PC-3 (cell line): ENCODE results near the gene IGSF9B. TPM values are rescaled to one million over a fixed set of nuclear protein-coding genes. Genes with fewer than 3 reads are reported as not detected.

Source experiments
- ATAC-seq: fragments of 200-7000 bp; cut with Tn5 transposase; 2 replicates; pipeline ENCODE4 v1.9.1; 2020; ENCODE audit warnings: mild to moderate bottlenecking, moderate library complexity
- BruUV-seq: library from RNA; stranded (reverse); fragments of 400-500 nt; replicated peaks from 2 replicates; lab custom pipeline; 2021; lab: Mats Ljungman, UMichigan
- CTCF ChIA-PET: fragments of 300-600 bp; sonication (Branson Sonifier 250); formaldehyde crosslinking; loops from one replicate; lab custom pipeline; 2022; ENCODE audit warnings: antibody characterized with exemption; lab: Charles Lee
- POLR2A ChIA-PET: fragments of 300-600 bp; sonication (Branson Sonifier 250); formaldehyde crosslinking; loops from one replicate; lab custom pipeline; 2022; ENCODE audit warnings: antibody characterized with exemption; ENCODE audit not compliant: unreplicated experiment; lab: Charles Lee
- DNase-seq: peaks from one replicate; pipeline ENCODE4 v3.0.0-alpha.2; 2015
- H2AFZ ChIP-seq: fragments of 300-600 bp; sonication (generic); 2 replicates; pipeline ENCODE4 v1.6.0; 2016; ENCODE audit warnings: antibody characterized with exemption, low read length
- H3F3A ChIP-seq: fragments of 300-600 bp; sonication (generic); one replicate; pipeline ENCODE4 v1.6.0; 2017; ENCODE audit warnings: antibody characterized with exemption, low read length, control low read depth, mild to moderate bottlenecking; ENCODE audit not compliant: unreplicated experiment
- H3K27ac ChIP-seq: fragments of 300-600 bp; sonication (generic); 2 replicates; pipeline ENCODE4 v1.5.1; 2016; ENCODE audit warnings: mild to moderate bottlenecking, low read length
- H3K27me3 ChIP-seq: fragments of 300-600 bp; sonication (generic); 2 replicates; pipeline ENCODE4 v1.6.1; 2016; ENCODE audit warnings: low read length, mixed read lengths
- H3K36me3 ChIP-seq: fragments of 300-600 bp; sonication (generic); 2 replicates; pipeline ENCODE4 v1.6.1; 2016; ENCODE audit warnings: low read depth, mixed run types, low read length, mixed read lengths
- H3K4me1 ChIP-seq: fragments of 300-600 bp; sonication (generic); 2 replicates; pipeline ENCODE4 v1.5.1; 2016; ENCODE audit warnings: low read length; ENCODE audit not compliant: insufficient read depth
- H3K4me2 ChIP-seq: fragments of 300-600 bp; sonication (generic); 2 replicates; pipeline ENCODE4 v1.6.0; 2016; ENCODE audit warnings: low read length
- H3K4me3 ChIP-seq: fragments of 300-600 bp; sonication (generic); 2 replicates; pipeline ENCODE4 v1.5.1; 2016; ENCODE audit warnings: mild to moderate bottlenecking, low read length, mixed read lengths
- H3K79me2 ChIP-seq: fragments of 300-600 bp; sonication (generic); 2 replicates; pipeline ENCODE4 v1.6.1; 2017; ENCODE audit warnings: low read length, mixed read lengths
- H3K9ac ChIP-seq: fragments of 300-600 bp; sonication (generic); 2 replicates; pipeline ENCODE4 v1.6.0; 2016; ENCODE audit warnings: mild to moderate bottlenecking, low read length
- H3K9me2 ChIP-seq: fragments of 300-600 bp; sonication (generic); replicated peaks from 2 replicates; pipeline ENCODE4 v1.6.1; 2016; ENCODE audit warnings: mixed run types, low read length, mixed read lengths
- H3K9me3 ChIP-seq: fragments of 300-600 bp; sonication (generic); 2 replicates; pipeline ENCODE4 v1.6.1; 2016; ENCODE audit warnings: low read length, mixed read lengths
- H4K20me1 ChIP-seq: fragments of 300-600 bp; sonication (generic); 2 replicates; pipeline ENCODE4 v1.6.1; 2016; ENCODE audit warnings: low read length, mixed read lengths
- EZH2 ChIP-seq: fragments of 300-600 bp; sonication (generic); IDR thresholded peaks from one replicate; pipeline ENCODE4 v1.6.1; 2017; ENCODE audit warnings: antibody characterized with exemption, mild to moderate bottlenecking, low read length; ENCODE audit not compliant: unreplicated experiment
- EZH2phosphoT487 ChIP-seq: fragments of 300-600 bp; sonication (generic); IDR thresholded peaks from 2 replicates; pipeline ENCODE4 v1.6.1; 2018; ENCODE audit warnings: mild to moderate bottlenecking, antibody characterized with exemption, low read length, borderline replicate concordance
- intact Hi-C: fragments of 100-400 bp; cut with micrococcal nuclease; formaldehyde crosslinking; loops from 2 replicates; pipeline ENCODE4 v1.9.0; 2023
- total RNA-seq: library from RNA; depleted of rRNA; stranded (reverse); fragments of >200 nt; gene quantifications from 2 replicates; pipeline ENCODE4 v1.2.3, GENCODE V29; 2014
- TF ChIP-seq, protein P1 (sequence below): fragments of 300-600 bp; sonication (generic); conservative IDR thresholded peaks from 2 replicates; pipeline ENCODE4 v1.5.1; 2017; ENCODE audit warnings: antibody characterized with exemption, low read depth, mild to moderate bottlenecking, low read length

The IGSF9B gene
- total RNA-seq, 1 experiment from 2014 or later: 0.58 TPM

DNA sequence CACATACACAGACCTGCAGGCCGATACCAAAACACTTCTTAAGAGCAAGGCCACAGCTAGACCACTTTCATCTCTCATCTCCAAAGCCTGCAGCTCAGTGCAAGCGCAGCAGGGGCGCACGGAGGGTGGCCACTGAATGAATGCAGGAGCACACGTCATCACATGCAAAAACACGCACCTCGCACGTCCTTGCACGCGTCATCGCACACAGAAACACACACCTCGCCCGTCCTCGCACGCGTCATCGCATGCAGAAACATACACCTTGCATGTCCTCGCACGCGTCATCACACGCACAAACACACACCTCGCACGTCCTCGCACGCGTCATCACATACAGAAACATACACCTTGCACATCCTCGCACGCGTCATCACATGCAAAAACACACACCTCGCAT is 17.2 kb downstream of the IGSF9B start:
- Histone ChIP-seq H3K9me3 (0 out of 2 replicates have a peak, but pooled peaks cover 6% of the 10 kb centered on the region), H4K20me1 (no peaks in the 10 kb centered on the region), H3K79me2 (no peaks in the 10 kb centered on the region), H3K9ac (no peak overlapping the region), H3K4me3 (no peak overlapping the region), H3K27me3 (no peaks in the 10 kb centered on the region), H3K27ac (no peak overlapping the region), H3F3A (no peaks in the 10 kb centered on the region), H3K9me2 (no peaks in the 10 kb centered on the region), H3K4me2 (no peak overlapping the region), H3K4me1 (no peaks in the 10 kb centered on the region), H3K36me3 (no peaks in the 10 kb centered on the region), H2AFZ (no peak overlapping the region)
- CTCF ChIA-PET: no interaction called here
- TF ChIP-seq EZH2 (no peak), EZH2phosphoT487 (no peak)
- TF ChIP-seq, protein P1, sequence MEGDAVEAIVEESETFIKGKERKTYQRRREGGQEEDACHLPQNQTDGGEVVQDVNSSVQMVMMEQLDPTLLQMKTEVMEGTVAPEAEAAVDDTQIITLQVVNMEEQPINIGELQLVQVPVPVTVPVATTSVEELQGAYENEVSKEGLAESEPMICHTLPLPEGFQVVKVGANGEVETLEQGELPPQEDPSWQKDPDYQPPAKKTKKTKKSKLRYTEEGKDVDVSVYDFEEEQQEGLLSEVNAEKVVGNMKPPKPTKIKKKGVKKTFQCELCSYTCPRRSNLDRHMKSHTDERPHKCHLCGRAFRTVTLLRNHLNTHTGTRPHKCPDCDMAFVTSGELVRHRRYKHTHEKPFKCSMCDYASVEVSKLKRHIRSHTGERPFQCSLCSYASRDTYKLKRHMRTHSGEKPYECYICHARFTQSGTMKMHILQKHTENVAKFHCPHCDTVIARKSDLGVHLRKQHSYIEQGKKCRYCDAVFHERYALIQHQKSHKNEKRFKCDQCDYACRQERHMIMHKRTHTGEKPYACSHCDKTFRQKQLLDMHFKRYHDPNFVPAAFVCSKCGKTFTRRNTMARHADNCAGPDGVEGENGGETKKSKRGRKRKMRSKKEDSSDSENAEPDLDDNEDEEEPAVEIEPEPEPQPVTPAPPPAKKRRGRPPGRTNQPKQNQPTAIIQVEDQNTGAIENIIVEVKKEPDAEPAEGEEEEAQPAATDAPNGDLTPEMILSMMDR: no peak
- no peak for ATAC-seq
- no TSS peak for BruUV-seq
- intact Hi-C loops: no loop called here
- DNase-seq: no peak
- POLR2A ChIA-PET: no interaction called here

DNA sequence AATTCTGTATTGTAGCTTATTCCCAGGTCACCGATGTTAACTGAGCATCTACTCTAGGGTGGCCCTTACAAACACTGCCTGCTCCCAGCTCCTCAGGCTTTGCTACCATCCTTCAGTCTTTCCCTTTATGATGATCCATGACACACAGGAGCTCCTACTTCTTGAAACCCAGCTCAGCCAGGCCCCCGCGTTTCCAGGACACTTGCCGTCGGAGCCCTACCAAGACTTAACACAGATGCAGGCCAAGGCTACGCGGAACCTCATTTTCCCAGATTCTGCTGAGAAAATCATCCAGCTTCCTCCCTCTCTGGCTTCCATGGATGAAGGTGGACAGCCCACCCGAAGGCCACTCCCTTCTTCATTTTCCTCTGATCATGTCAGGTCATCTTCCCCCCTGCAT is 18.6 kb downstream of the IGSF9B start:
- Histone ChIP-seq H4K20me1 (no peaks in the 10 kb centered on the region), H3K9ac (no peak overlapping the region), H3K4me2 (no peak overlapping the region), H3F3A (no peaks in the 10 kb centered on the region), H3K27ac (no peak overlapping the region), H3K4me3 (no peak overlapping the region), H3K4me1 (no peaks in the 10 kb centered on the region), H3K27me3 (no peaks in the 10 kb centered on the region), H3K9me3 (0 out of 2 replicates have a peak, but pooled peaks cover 6% of the 10 kb centered on the region), H3K9me2 (no peaks in the 10 kb centered on the region), H3K79me2 (no peaks in the 10 kb centered on the region), H3K36me3 (no peaks in the 10 kb centered on the region), H2AFZ (no peak overlapping the region)
- intact Hi-C loops: no loop called here
- ChIA-PET POLR2A (no interaction called here), CTCF (no interaction called here)
- DNase-seq (no peak), ATAC-seq (no peak)
- BruUV-seq: no TSS peak
- TF ChIP-seq EZH2phosphoT487 (no peak), EZH2 (no peak)
- TF ChIP-seq, protein P1: no peak

DNA sequence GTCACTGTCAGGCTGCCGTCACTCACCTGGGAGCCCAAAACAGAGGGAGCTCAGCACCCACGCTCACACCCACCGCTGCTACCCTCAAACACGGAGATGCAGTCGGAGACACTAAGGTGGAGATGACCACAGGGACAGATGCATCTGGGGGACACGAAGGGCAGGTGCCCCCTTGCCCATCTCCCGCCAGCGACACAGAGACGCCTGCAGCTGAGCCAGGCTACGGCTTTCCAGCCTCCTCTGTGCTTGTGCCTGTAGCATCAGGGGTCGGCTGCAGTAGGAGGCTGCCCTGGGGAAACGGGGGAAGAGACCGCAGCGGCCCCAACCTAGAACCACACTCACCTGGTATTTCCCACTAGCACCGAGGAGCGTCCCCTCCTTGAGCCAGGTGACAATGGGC is 19.3 kb downstream of the IGSF9B start:
- no peak overlapping the region for H2AFZ ChIP-seq
- 0 out of 2 replicates have a peak, but pooled peaks cover 6% of the 10 kb centered on the region for H3K9me3 ChIP-seq
- H4K20me1 ChIP-seq: no peaks in the 10 kb centered on the region
- ATAC-seq (no peak), DNase-seq (no peak)
- ChIA-PET CTCF (no interaction called here), POLR2A (no interaction called here)
- no peaks in the 10 kb centered on the region for H3K27me3 ChIP-seq
- intact Hi-C loops: no loop called here
- no peaks in the 10 kb centered on the region for H3K9me2 ChIP-seq
- no peaks in the 10 kb centered on the region for H3K36me3 ChIP-seq
- H3K4me3 ChIP-seq: no peak overlapping the region
- no peak overlapping the region for H3K4me2 ChIP-seq
- no peaks in the 10 kb centered on the region for H3K4me1 ChIP-seq
- no peaks in the 10 kb centered on the region for H3F3A ChIP-seq
- no peaks in the 10 kb centered on the region for H3K79me2 ChIP-seq
- TF ChIP-seq EZH2 (no peak), EZH2phosphoT487 (no peak)
- TF ChIP-seq, protein P1: no peak
- no TSS peak for BruUV-seq
- no peak overlapping the region for H3K9ac ChIP-seq
- H3K27ac ChIP-seq: no peak overlapping the region
